GM18498 (cell line): ENCODE measurements around the gene SLC33A1.
A peak's percentile ranks its signal among the peaks of the same experiment; 100 is the strongest.
"Not testable (repeated sequence)": the region's sequence is repeated elsewhere in the genome, so short reads cannot be mapped to it uniquely, and the experiment has no call there.

ENCODE experiments used
- ATAC-seq: cut with Tn5 transposase; IDR thresholded peaks from one replicate; pipeline ENCODE4 v1.9.1; 2021; ENCODE audit warnings: mild to moderate bottlenecking, moderate library complexity; ENCODE audit not compliant: unreplicated experiment

Gene SLC33A1

GRCh38 chr3:155854141-155854940 is at the start of gene SLC33A1:
TSS of gene SLC33A1 (minus strand) at chr3:155854427. CDS start at chr3:155853997, 430 bp downstream.
- ATAC-seq: peak; percentile 94

GRCh38 chr3:155895379-155895900 is 41.2 kb upstream of the SLC33A1 start:
- ATAC-seq: no peak

GRCh38 chr3:155891321-155891720 is 37.1 kb upstream of the SLC33A1 start:
- ATAC-seq: no peak

- ATAC-seq: peak; percentile 67
These were observed 36.5 kb upstream of the SLC33A1 start for GRCh38 chr3:155890671-155891190.

GRCh38 chr3:155889952-155890351 is 35.7 kb upstream of the SLC33A1 start:
- ATAC-seq: no peak

GRCh38 chr3:155889212-155889611 is 35.0 kb upstream of the SLC33A1 start:
- ATAC-seq: no peak

GRCh38 chr3:155886915-155887314 is 32.7 kb upstream of the SLC33A1 start:
- no peak for ATAC-seq

DNA sequence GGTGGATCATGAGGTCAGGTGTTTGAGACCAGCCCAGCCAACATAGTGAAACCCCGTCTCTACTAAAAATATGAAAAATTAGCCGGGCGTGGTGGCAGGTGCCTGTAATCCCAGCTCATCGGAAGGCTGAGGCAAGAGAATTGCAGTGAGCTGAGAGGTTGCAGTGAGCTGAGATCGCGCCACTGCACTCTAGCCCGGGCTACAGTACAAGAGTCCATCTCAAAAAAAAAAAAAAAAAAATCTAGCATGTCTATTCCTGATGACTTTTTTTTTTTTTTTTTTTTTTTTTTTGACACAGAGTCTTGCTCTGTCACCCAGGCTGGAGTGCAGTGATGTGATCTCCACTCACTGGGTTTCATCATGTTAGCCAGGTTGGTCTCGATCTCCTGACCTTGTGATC is 32.1 kb upstream of the SLC33A1 start:
- ATAC-seq: not testable (repeated sequence)

DNA sequence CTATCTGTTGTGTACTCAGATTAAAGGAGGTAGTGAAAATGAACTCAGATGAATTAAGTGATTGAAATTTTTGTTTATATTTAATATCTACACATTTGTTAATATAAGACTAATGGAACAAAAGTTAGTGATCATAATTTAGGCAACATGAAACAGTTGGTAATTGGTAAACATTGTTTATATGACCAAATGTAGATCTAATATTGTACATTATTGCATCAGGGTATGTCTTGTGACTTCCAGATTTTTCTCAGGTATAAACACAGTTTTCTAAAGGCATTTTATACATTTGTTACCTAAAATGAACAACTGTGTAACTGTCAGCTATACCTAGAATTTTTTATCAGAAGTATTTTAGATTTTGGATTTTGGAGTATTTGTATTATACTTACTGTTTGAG is 31.1 kb upstream of the SLC33A1 start:
- no peak for ATAC-seq

- ATAC-seq: no peak
These were observed 30.1 kb upstream of the SLC33A1 start for GRCh38 chr3:155884292-155884691.

DNA sequence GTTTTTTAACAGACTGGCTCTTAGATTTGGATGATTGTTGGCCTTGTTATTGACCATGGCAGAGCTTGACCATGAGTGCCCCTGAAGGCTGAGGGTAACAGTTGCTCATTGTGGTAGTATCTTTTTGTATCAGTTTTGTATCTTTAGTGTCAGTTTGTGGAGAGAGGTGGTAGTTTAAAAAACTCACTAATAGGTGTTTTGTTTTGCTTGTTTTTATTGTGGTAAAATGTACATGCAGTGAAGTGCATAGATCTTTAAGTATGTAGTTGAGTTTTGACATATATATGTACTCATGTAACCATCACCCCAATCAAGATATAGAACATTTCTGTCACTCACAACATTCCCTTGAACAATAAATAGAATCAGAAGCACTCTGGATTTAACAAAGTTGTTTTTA is 26.1 kb upstream of the SLC33A1 start:
- no peak for ATAC-seq

DNA sequence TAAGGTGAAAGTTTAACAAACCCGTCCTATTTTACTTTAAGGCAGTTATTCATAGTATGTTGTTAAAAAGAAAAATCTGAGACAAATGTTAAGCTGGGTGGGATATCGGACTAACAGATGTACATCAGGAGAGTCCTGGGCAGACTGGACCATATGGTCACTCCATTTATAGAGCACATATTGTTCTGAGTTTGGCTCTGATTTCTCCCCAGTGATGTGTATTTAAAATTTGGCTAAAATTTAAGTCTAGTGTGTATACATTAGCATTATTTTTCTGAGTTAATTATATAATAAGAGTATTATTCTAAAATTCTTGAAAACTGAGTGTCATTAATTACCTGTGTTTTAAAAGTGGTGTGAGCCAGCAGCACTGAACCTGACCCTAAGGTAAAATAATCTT is 22.3 kb upstream of the SLC33A1 start:
- no peak for ATAC-seq

DNA sequence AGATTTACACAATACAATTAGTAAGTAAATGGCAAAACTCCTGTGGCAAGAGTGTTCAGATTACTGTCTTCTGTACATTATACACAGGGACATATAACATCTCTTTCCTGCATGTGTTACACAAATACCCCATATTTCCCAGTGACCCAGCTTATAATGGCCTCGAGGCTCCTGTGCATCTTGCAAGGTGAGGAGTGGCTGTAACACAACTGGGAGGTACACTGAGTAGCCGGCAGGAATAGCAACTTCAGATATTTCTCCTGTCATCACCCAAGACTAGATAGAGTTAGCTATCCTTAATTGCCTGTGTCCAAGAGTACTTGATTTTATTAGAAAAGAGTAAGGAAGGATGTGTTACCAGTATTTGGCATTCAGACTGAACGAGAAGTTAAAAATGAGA is 21.8 kb upstream of the SLC33A1 start:
- ATAC-seq: no peak

DNA sequence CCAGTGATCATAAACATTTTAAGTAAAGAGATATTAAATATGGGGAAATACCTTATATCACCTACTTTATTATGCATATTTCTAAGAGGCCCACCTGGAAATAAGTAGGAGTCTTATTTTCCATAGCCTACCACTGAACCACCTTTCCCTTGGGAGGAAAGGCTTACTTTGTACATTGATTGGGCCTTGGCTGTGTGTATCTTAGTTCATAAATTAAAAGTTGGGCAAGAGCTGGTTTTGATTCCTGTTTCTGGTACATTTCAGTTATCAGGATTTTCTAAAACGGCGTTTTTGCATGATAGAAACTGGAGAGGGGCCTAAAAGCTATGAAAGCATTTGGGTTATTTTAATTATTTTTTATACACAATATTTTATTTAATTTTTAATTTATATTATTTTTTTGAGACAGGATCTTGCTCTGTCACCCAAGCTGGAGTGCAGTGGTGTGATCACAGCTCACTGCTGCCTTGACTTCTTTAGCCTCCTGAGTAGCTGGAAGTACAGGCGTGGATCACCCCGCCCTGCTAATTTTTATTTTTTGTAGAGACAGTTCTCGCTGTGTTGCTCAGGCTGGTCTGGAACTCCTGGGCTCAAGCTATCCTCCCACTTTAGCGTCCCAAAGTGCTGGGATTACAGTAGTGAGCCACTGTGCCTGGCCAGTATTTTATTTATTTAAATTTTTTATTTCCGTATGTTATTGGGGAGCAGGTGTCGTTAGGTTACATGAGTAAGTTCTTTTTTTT is 18.8 kb upstream of the SLC33A1 start:
- no peak for ATAC-seq

DNA sequence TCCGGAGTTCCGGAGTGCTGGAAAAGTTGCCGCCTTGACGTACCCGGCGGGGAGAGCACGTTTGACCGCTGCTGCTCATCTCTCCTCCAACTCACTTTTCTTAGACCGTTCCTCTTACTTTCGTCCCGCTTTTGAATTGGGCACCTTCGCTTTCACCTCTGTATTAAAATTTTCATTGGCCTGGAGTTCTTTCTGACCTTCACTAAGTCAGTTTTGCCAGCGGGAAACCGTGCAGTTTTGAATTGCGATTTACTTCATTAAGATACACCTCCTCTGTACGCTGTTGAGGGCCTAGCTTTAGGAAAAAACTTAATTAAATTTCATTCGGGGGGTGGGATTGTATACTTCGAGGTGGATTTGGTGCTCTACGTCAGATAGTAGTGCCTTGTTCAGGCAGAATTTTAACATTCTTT is 17.5 kb upstream of the SLC33A1 start:
- peak; percentile 7 for ATAC-seq

- ATAC-seq: peak; percentile 33
These were observed 16.9 kb upstream of the SLC33A1 start for GRCh38 chr3:155870945-155871745.

- peak; percentile 90 for ATAC-seq
These were observed 16.1 kb upstream of the SLC33A1 start, which contains the start of gene GMPS for GRCh38 chr3:155870133-155870944. TSS of gene GMPS (plus strand) at chr3:155870650. CDS start at chr3:155870871, 221 bp downstream.

DNA sequence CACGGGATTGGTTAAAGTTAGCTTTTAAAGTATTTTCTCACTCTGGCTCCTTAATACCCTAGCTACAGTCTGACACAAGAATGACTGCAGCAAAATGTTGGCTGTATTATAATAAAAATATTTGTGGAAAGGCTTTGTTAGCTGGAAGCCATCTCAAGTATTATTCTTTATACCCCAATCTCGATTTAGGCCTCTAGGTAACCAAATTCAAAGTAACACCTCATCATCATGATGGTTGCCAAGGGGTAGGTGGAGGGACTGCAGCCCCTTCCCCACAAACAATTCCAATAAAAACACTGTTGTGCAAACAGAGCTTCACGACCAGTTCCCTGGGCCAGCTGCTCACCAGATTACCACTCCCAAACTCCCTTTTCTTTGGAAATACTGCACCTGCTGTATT is 15.5 kb upstream of the SLC33A1 start:
- no peak for ATAC-seq

- no peak for ATAC-seq
These were observed 9.0 kb upstream of the SLC33A1 start for GRCh38 chr3:155863072-155863784.
